Mesenchymal stem cell (in vitro differentiated cells and primary cell): ENCODE data around the gene CAPN2.
A peak's percentile ranks its signal among the peaks of the same experiment; 100 is the strongest.

Experiments used
- DNase-seq: peaks from one replicate; pipeline ENCODE4 v3.0.0-alpha.2; 2013
- H2AFZ ChIP-seq: one replicate; pipeline ENCODE4 v1.6.1; 2013; ENCODE audit warnings: low read depth, mild to moderate bottlenecking, control low read depth, inconsistent platforms, low read length, moderate library complexity
- H2AK5ac ChIP-seq: 2 replicates; pipeline ENCODE4 v1.6.1; 2013; ENCODE audit warnings: low read length, moderate library complexity, mild to moderate bottlenecking, inconsistent platforms; ENCODE audit not compliant: severe bottlenecking
- H2BK120ac ChIP-seq: one replicate; pipeline ENCODE4 v1.6.1; 2013; ENCODE audit warnings: low read depth, mild to moderate bottlenecking, inconsistent platforms, low read length, moderate library complexity
- H2BK12ac ChIP-seq, 2 experiments: one replicate each; pipeline ENCODE4 v1.6.1; 2013; ENCODE audit warnings: inconsistent platforms in 2 of 2, low read length in 2 of 2, mild to moderate bottlenecking in 2 of 2, moderate library complexity in 2 of 2, control low read depth in 1 of 2
- H2BK15ac ChIP-seq: one replicate; pipeline ENCODE4 v1.6.1; 2013; ENCODE audit warnings: mild to moderate bottlenecking, low read depth, inconsistent platforms; ENCODE audit not compliant: poor library complexity, severe bottlenecking
- H2BK5ac ChIP-seq: 2 replicates; pipeline ENCODE4 v1.6.1; 2013; ENCODE audit warnings: low read depth, mild to moderate bottlenecking, low read length, control low read depth, inconsistent platforms; ENCODE audit not compliant: poor library complexity, severe bottlenecking
- H3K14ac ChIP-seq, 2 experiments: one replicate each; pipeline ENCODE4 v1.6.1; 2013; ENCODE audit warnings: inconsistent platforms in 2 of 2, low read length in 2 of 2, control low read depth in 1 of 2, mild to moderate bottlenecking in 1 of 2, moderate library complexity in 1 of 2
- H3K18ac ChIP-seq, 2 experiments: one replicate each; pipeline ENCODE4 v1.6.1; 2013; ENCODE audit warnings: inconsistent platforms in 2 of 2, low read length in 2 of 2, control low read depth in 1 of 2, low read depth in 1 of 2, mild to moderate bottlenecking in 1 of 2
- H3K23ac ChIP-seq, 2 experiments: one replicate each; pipeline ENCODE4 v1.6.1; 2013; ENCODE audit warnings: inconsistent platforms in 2 of 2, low read length in 2 of 2, mild to moderate bottlenecking in 2 of 2, moderate library complexity in 2 of 2, control low read depth in 1 of 2
- H3K27ac ChIP-seq: 2 replicates; pipeline ENCODE4 v1.5.1; 2013; ENCODE audit warnings: mild to moderate bottlenecking, moderate library complexity, low read length, control low read depth, inconsistent platforms; ENCODE audit not compliant: poor library complexity, severe bottlenecking
- H3K27me3 ChIP-seq, 2 experiments: 2 replicates each; pipeline versions ENCODE4 v1.6.1 to v1.7.0; 2013; ENCODE audit warnings: low read length in 2 of 2, mild to moderate bottlenecking in 2 of 2, moderate library complexity in 2 of 2, control low read depth in 1 of 2, inconsistent platforms in 1 of 2; ENCODE audit not compliant: control insufficient read depth in 1 of 2, insufficient read depth in 1 of 2
- H3K36me3 ChIP-seq, 2 experiments: 2 replicates each; pipeline versions ENCODE4 v1.6.1 to v1.7.0; 2013; ENCODE audit warnings: low read length in 2 of 2, control low read depth in 1 of 2, inconsistent platforms in 1 of 2, low read depth in 1 of 2, mild to moderate bottlenecking in 1 of 2; ENCODE audit not compliant: insufficient read depth in 2 of 2, control insufficient read depth in 1 of 2
- H3K4ac ChIP-seq, 2 experiments: one replicate each; pipeline ENCODE4 v1.6.1; 2013; ENCODE audit warnings: inconsistent platforms in 2 of 2, low read length in 2 of 2, mild to moderate bottlenecking in 2 of 2, moderate library complexity in 2 of 2, control low read depth in 1 of 2, low read depth in 1 of 2
- H3K4me1 ChIP-seq: 2 replicates; pipeline ENCODE4 v1.6.1; 2013; ENCODE audit warnings: low read depth, low read length, control low read depth; ENCODE audit not compliant: control insufficient read depth, insufficient read depth
- H3K4me2 ChIP-seq: 2 replicates; pipeline ENCODE4 v1.6.1; 2013; ENCODE audit warnings: low read length, mild to moderate bottlenecking, inconsistent platforms; ENCODE audit not compliant: poor library complexity, severe bottlenecking
- H3K4me3 ChIP-seq, 2 experiments: 2 replicates each; pipeline versions ENCODE4 v1.5.1 to v1.7.0; 2013; ENCODE audit warnings: low read length in 2 of 2, mild to moderate bottlenecking in 2 of 2, control low read depth in 1 of 2, low read depth in 1 of 2; ENCODE audit not compliant: insufficient read depth in 1 of 2
- H3K79me1 ChIP-seq: replicated peaks from 2 replicates; pipeline ENCODE4 v1.6.1; 2013; ENCODE audit warnings: mild to moderate bottlenecking, control low read depth, low read length, inconsistent platforms; ENCODE audit not compliant: poor library complexity, severe bottlenecking
- H3K9ac ChIP-seq: 2 replicates; pipeline ENCODE4 v1.7.0; 2013; ENCODE audit warnings: mild to moderate bottlenecking, low read length, moderate library complexity
- H3K9me3 ChIP-seq: 2 replicates; pipeline ENCODE4 v1.7.0; 2013; ENCODE audit warnings: mild to moderate bottlenecking, low read length; ENCODE audit not compliant: control insufficient read depth
- H4K8ac ChIP-seq: one replicate; pipeline ENCODE4 v1.6.1; 2013; ENCODE audit warnings: inconsistent platforms, mild to moderate bottlenecking, low read length, moderate library complexity
- H4K91ac ChIP-seq: one replicate; pipeline ENCODE4 v1.6.1; 2013; ENCODE audit warnings: mild to moderate bottlenecking, low read length, inconsistent platforms
- WGBS: methylation state at CpG from one replicate; pipeline ENCODE4 v1.1.7; 2013; ENCODE audit warnings: mixed read lengths; 5-methylcytosine and 5-hydroxymethylcytosine counted together

The CAPN2 gene

GRCh38 chr1:223717695-223718363, 5.5 kb downstream of the CAPN2 start:
- WGBS: 81% methylated on average over 6 of the region's 6 CpGs
- Histone ChIP-seq H4K91ac (no peak overlapping the region), H3K18ac (peak overlapping the region in 1 of 2 experiments; percentile 63), H2BK12ac (peak overlapping the region in 1 of 2 experiments; percentile 49), H3K4ac (peak overlapping the region in 1 of 2 experiments; percentile 24), H3K79me1 (no peaks in the 10 kb centered on the region), H4K8ac (no peak overlapping the region), H3K27me3 (no peaks in the 10 kb centered on the region), H2BK120ac (no peak overlapping the region), H3K14ac (no peak overlapping the region), H2AK5ac (peak overlapping the region; percentile 58), H3K23ac (no peak overlapping the region), H2BK5ac (no peak overlapping the region), H2BK15ac (no peak overlapping the region), H3K4me3 (no peak overlapping the region), H2AFZ (no peak overlapping the region), H3K9me3 (no peaks in the 10 kb centered on the region), H3K36me3 (peaks cover 29 to 80% of the 10 kb centered on the region in 2 experiments), H3K4me1 (peaks cover 37% of the 10 kb centered on the region), H3K9ac (peak overlapping the region; percentile 99), H3K27ac (peak overlapping the region; percentile 71), H3K4me2 (no peak overlapping the region)
- no peak for DNase-seq

- no peak for DNase-seq
- no peak overlapping the region for H4K8ac ChIP-seq
- peak overlapping the region; percentile 71 for H3K27ac ChIP-seq
- no peak overlapping the region for H3K18ac ChIP-seq
- H3K27me3 ChIP-seq: no peaks in the 10 kb centered on the region
- 54% methylated on average over 4 of the region's 5 CpGs for WGBS
- no peak overlapping the region for H3K4me3 ChIP-seq
- no peak overlapping the region for H2BK15ac ChIP-seq
- H3K4me2 ChIP-seq: no peak overlapping the region
- H2AK5ac ChIP-seq: no peak overlapping the region
- no peaks in the 10 kb centered on the region for H3K79me1 ChIP-seq
- no peak overlapping the region for H4K91ac ChIP-seq
- peaks cover 39% of the 10 kb centered on the region for H3K4me1 ChIP-seq
- H3K36me3 ChIP-seq: peaks cover 38 to 90% of the 10 kb centered on the region in 2 experiments
- H2BK120ac ChIP-seq: no peak overlapping the region
- no peaks in the 10 kb centered on the region for H3K9me3 ChIP-seq
- no peak overlapping the region for H3K14ac ChIP-seq
- H3K9ac ChIP-seq: peak overlapping the region; percentile 41
- H3K4ac ChIP-seq: no peak overlapping the region
- no peak overlapping the region for H3K23ac ChIP-seq
- H2BK5ac ChIP-seq: no peak overlapping the region
- H2BK12ac ChIP-seq: no peak overlapping the region
- no peak overlapping the region for H2AFZ ChIP-seq
Observed at GRCh38 chr1:223718850-223719249, 6.5 kb downstream of the CAPN2 start.

GRCh38 chr1:223720971-223721591, 8.7 kb downstream of the CAPN2 start:
- Histone ChIP-seq H3K79me1 (no peaks in the 10 kb centered on the region), H3K18ac (peak overlapping the region; percentile 1 to 88), H2BK12ac (peak overlapping the region; percentile 60 to 75), H2AK5ac (peak overlapping the region; percentile 83), H3K27ac (peak overlapping the region; percentile 89), H3K4ac (peak overlapping the region in 1 of 2 experiments; percentile 96), H3K4me1 (peaks cover 38% of the 10 kb centered on the region), H2BK120ac (peak overlapping the region; percentile 67), H3K36me3 (peaks cover 55 to 94% of the 10 kb centered on the region in 2 experiments), H4K91ac (peak overlapping the region; percentile 79), H3K9ac (peak overlapping the region; percentile 83), H3K4me2 (no peak overlapping the region), H3K4me3 (no peak overlapping the region), H2BK5ac (peak overlapping the region; percentile 5), H2AFZ (no peak overlapping the region), H3K23ac (peak overlapping the region in 1 of 2 experiments; percentile 16), H3K9me3 (no peaks in the 10 kb centered on the region), H4K8ac (peak overlapping the region; percentile 45), H2BK15ac (peak overlapping the region; percentile 31), H3K14ac (no peak overlapping the region), H3K27me3 (no peaks in the 10 kb centered on the region)
- WGBS: 42% methylated on average over 4 of the region's 4 CpGs
- peak; percentile 95 for DNase-seq
